HepG2 (cell line): ENCODE data around the gene UBASH3A. TPM values are rescaled to one million over a fixed set of nuclear protein-coding genes. Genes with fewer than 3 reads are reported as not detected.
A peak's percentile ranks its signal among the peaks of the same experiment; 100 is the strongest.

ENCODE experiments used
- FOXJ3 ChIP-seq: sonication (generic); formaldehyde crosslinking; IDR thresholded peaks from 2 replicates; pipeline ENCODE4 v1.4.0; 2020; ENCODE audit warnings: missing genetic modification reagents, mild to moderate bottlenecking, borderline replicate concordance
- HDAC6 ChIP-seq: fragments of 200-600 bp; sonication (generic); IDR thresholded peaks from 2 replicates; pipeline ENCODE4 v1.7.0; 2017; ENCODE audit warnings: mild to moderate bottlenecking, antibody characterized with exemption, low read length, low read depth
- HMG20A ChIP-seq: IDR thresholded peaks from 2 replicates; pipeline ENCODE4 v1.6.1; 2016; ENCODE audit warnings: borderline replicate concordance
- MLXIP ChIP-seq: sonication (generic); formaldehyde crosslinking; IDR thresholded peaks from 2 replicates; pipeline ENCODE4 v1.9.0; 2021; ENCODE audit warnings: missing genetic modification reagents, borderline replicate concordance
- NR2F1 ChIP-seq, 2 experiments: fragments of 450-650 bp in 1 of 2; formaldehyde crosslinking in 1 of 2; IDR thresholded peaks; 2 replicates each; pipeline versions ENCODE4 v1.5.0 to v1.6.1; 2016 to 2020; ENCODE audit warnings: mild to moderate bottlenecking in 1 of 2, missing compliant biosample characterization in 1 of 2, missing genetic modification reagents in 1 of 2, moderate library complexity in 1 of 2
- NR2F6 ChIP-seq, 2 experiments: IDR thresholded peaks; 2 replicates each; pipeline ENCODE4 v1.6.1; 2016; ENCODE audit warnings: antibody characterized with exemption in 1 of 2, mild to moderate bottlenecking in 1 of 2
- SNAPC4 ChIP-seq: sonication (generic); formaldehyde crosslinking; IDR thresholded peaks from 2 replicates; pipeline ENCODE4 v1.4.0; 2020; ENCODE audit warnings: mild to moderate bottlenecking, missing genetic modification reagents
- TFAP4 ChIP-seq: sonication (generic); IDR thresholded peaks from 2 replicates; pipeline ENCODE4 v1.6.1; 2016; ENCODE audit warnings: low read depth, borderline replicate concordance
- ZFYVE20 ChIP-seq: sonication (generic); formaldehyde crosslinking; IDR thresholded peaks from 2 replicates; pipeline ENCODE4 v1.8.0; 2023; ENCODE audit warnings: low read depth, mild to moderate bottlenecking, moderate library complexity, missing genetic modification reagents, borderline replicate concordance
- ZNF512 ChIP-seq: sonication (generic); formaldehyde crosslinking; IDR thresholded peaks from 2 replicates; pipeline ENCODE4 v1.4.0; 2020; ENCODE audit warnings: mild to moderate bottlenecking, missing genetic modification reagents
- ZNF687 ChIP-seq: sonication (generic); formaldehyde crosslinking; IDR thresholded peaks from 2 replicates; pipeline ENCODE4 v1.5.1; 2020; ENCODE audit warnings: mild to moderate bottlenecking, missing genetic modification reagents, moderate library complexity
- polyA plus RNA-seq, 8 experiments: library from polyadenylated mRNA; depleted of rRNA in 3 of 8; stranded (reverse) in 7 of 8; unstranded in 1 of 8; fragments of >200 nt; fragmentation: Illumina TruSeq in 4 of 8; extraction: Trizol in 4 of 8; gene quantifications; 2 replicates each; pipeline versions ENCODE4 v1.2.1 to v1.2.3, GENCODE V29; 2011 to 2016; ENCODE audit warnings: low read depth in 4 of 8, missing spikeins in 1 of 8, mixed read lengths in 1 of 8; ENCODE audit not compliant: insufficient read depth in 1 of 8
- total RNA-seq, 5 experiments: library from RNA; depleted of rRNA; stranded (reverse); fragments of >200 nt; fragmentation: Illumina TruSeq; extraction: Trizol; gene quantifications; 2 replicates each; pipeline ENCODE4 v1.2.3, GENCODE V29; 2016; ENCODE audit warnings: low read depth in 1 of 5

UBASH3A gene
- total and polyA plus RNA-seq, 2 of the 13 experiments (the other 11 are each of a cell fraction or from before 2014, with no cell fraction given), result not detected

GRCh38 chr21:42366292-42367010 lies 37.3 kb upstream of the UBASH3A start, which contains the start of gene TFF1 (continued):
- no peak for TF ChIP-seq ZNF687 (CRISPR knock-in tag)
- TF ChIP-seq HDAC6, result no peak
- no peak for TF ChIP-seq ZNF512 (CRISPR knock-in tag)
- TF ChIP-seq MLXIP (CRISPR knock-in tag), result no peak
- 0 out of 2 replicates have a peak, but pooled peaks have one; percentile 11 for TF ChIP-seq TFAP4
- TF ChIP-seq SNAPC4, result no peak
- TF ChIP-seq NR2F1 (CRISPR knock-in tag; IDR thresholded peaks at IDR 0.05), result peak; percentile 63 to 73; a peak in 2 of 4 replicates
- TF ChIP-seq FOXJ3 (CRISPR knock-in tag), result no peak
- peak; percentile 58; the same call in 1 of the 2 replicates for TF ChIP-seq HMG20A (CRISPR knock-in tag)
- no peak for TF ChIP-seq ZFYVE20 (CRISPR knock-in tag)
- TF ChIP-seq NR2F6 (IDR thresholded peaks at IDR 0.05), result peak; percentile 44
- TF ChIP-seq NR2F6 (CRISPR knock-in tag; IDR thresholded peaks at IDR 0.05), result peak; percentile 65
